ENCODE results near the gene NFKBIL1.
"Not testable (repeated sequence)": the region's sequence is repeated elsewhere in the genome, so short reads cannot be mapped to it uniquely, and the experiment has no call there.

The NFKBIL1 gene

GRCh38 chr6:31582230-31582643 is 34.8 kb downstream of the NFKBIL1 start, which contains the start of gene LTB:
TSS of gene LTB (minus strand) at chr6:31582424. CDS start at chr6:31582417, 7 bp downstream.
- DNase-seq: no peak

- no peak for DNase-seq
These were observed 38.1 kb downstream of the NFKBIL1 start for GRCh38 chr6:31585491-31585890.

GRCh38 chr6:31586008-31586407 is 38.6 kb downstream of the NFKBIL1 start, which contains the start of gene LST1:
TSS of gene LST1 (plus strand) at chr6:31586277. CDS start at chr6:31587300, 1,023 bp downstream.
- peak; percentile 31 for DNase-seq

GRCh38 chr6:31586599-31587281 is 39.3 kb downstream of the NFKBIL1 start:
- DNase-seq: peak; percentile 16

- DNase-seq: no peak
These were observed 40.7 kb downstream of the NFKBIL1 start for GRCh38 chr6:31587791-31588777.

GRCh38 chr6:31588871-31589650 is 41.7 kb downstream of the NFKBIL1 start:
- no peak for DNase-seq

- not testable (repeated sequence) for DNase-seq
These were observed 43.3 kb downstream of the NFKBIL1 start for GRCh38 chr6:31590691-31591090.

GRCh38 chr6:31592396-31592771 is 45.0 kb downstream of the NFKBIL1 start:
- DNase-seq: no peak

- DNase-seq: no peak
These were observed 49.6 kb downstream of the NFKBIL1 start for GRCh38 chr6:31597006-31597405.

- no peak for DNase-seq
These were observed 59.9 kb downstream of the NFKBIL1 start for GRCh38 chr6:31607317-31607716.
